SK-N-SH treated with all-trans-retinoic acid at 6 μM for 48 hours (cell line): ENCODE data around the gene ST6GALNAC3.

Source experiments
- ATAC-seq: fragments of 200-7000 bp; cut with Tn5 transposase; 3 replicates; pipeline ENCODE4 v1.9.1; 2020; ENCODE audit warnings: mild to moderate bottlenecking, moderate library complexity
- ARNTL ChIP-seq: fragments of 450-650 bp; formaldehyde crosslinking; IDR thresholded peaks from 2 replicates; pipeline ENCODE4 v1.5.0; 2020; ENCODE audit warnings: low read depth, mild to moderate bottlenecking, moderate library complexity, borderline replicate concordance
- BACH2 ChIP-seq: fragments of 250-450 bp; sonication (Bioruptor Pico); IDR thresholded peaks from 2 replicates; pipeline ENCODE4 v1.9.0; 2021; ENCODE audit warnings: mild to moderate bottlenecking, borderline replicate concordance
- CSDC2 ChIP-seq: fragments of 250-450 bp; sonication (Bioruptor Pico); IDR thresholded peaks from 2 replicates; pipeline ENCODE4 v1.5.0; 2020; ENCODE audit warnings: mild to moderate bottlenecking, moderate library complexity
- ESRRG ChIP-seq: fragments of 250-450 bp; sonication (Bioruptor Pico); IDR thresholded peaks from 2 replicates; pipeline ENCODE4 v1.6.1; 2021; ENCODE audit warnings: mild to moderate bottlenecking
- GLIS3 ChIP-seq: fragments of 250-450 bp; sonication (Bioruptor Pico); IDR thresholded peaks from 2 replicates; pipeline ENCODE4 v1.5.0; 2020; ENCODE audit warnings: mild to moderate bottlenecking, moderate library complexity
- ISL1 ChIP-seq: fragments of 250-450 bp; sonication (Bioruptor Pico); IDR thresholded peaks from 2 replicates; pipeline ENCODE4 v2.1.2; 2022; ENCODE audit warnings: mild to moderate bottlenecking, moderate library complexity
- OSR1 ChIP-seq: fragments of 250-450 bp; sonication (Bioruptor Pico); IDR thresholded peaks from 2 replicates; pipeline ENCODE4 v1.8.0; 2022; ENCODE audit warnings: moderate library complexity, mild to moderate bottlenecking, inconsistent platforms
- PPARA ChIP-seq: fragments of 250-450 bp; sonication (Bioruptor Pico); IDR thresholded peaks from 2 replicates; pipeline ENCODE4 v1.5.0; 2020; ENCODE audit warnings: mild to moderate bottlenecking, borderline replicate concordance
- RARB ChIP-seq: fragments of 250-450 bp; sonication (Bioruptor Pico); IDR thresholded peaks from 2 replicates; pipeline ENCODE4 v1.8.0; 2021; ENCODE audit warnings: mild to moderate bottlenecking, moderate library complexity
- TCF4 ChIP-seq: fragments of 250-450 bp; sonication (Bioruptor Pico); IDR thresholded peaks from 2 replicates; pipeline ENCODE4 v1.8.0; 2021; ENCODE audit warnings: mild to moderate bottlenecking, moderate library complexity, borderline replicate concordance
- TOX ChIP-seq: fragments of 250-450 bp; sonication (Bioruptor Pico); IDR thresholded peaks from 2 replicates; pipeline ENCODE4 v1.8.0; 2021; ENCODE audit warnings: mild to moderate bottlenecking, moderate library complexity, borderline replicate concordance
- ZC3H10 ChIP-seq: fragments of 250-450 bp; sonication (Bioruptor Pico); IDR thresholded peaks from 2 replicates; pipeline ENCODE4 v1.5.1; 2021; ENCODE audit warnings: mild to moderate bottlenecking, moderate library complexity
- ZFP3 ChIP-seq: fragments of 250-450 bp; sonication (Bioruptor Pico); IDR thresholded peaks from 2 replicates; pipeline ENCODE4 v1.5.0; 2020; ENCODE audit warnings: mild to moderate bottlenecking, moderate library complexity
- ZFP30 ChIP-seq: fragments of 450-650 bp; formaldehyde crosslinking; IDR thresholded peaks from 2 replicates; pipeline ENCODE4 v1.5.0; 2022; ENCODE audit warnings: mild to moderate bottlenecking, moderate library complexity
- ZNF565 ChIP-seq: fragments of 450-650 bp; formaldehyde crosslinking; conservative IDR thresholded peaks from 2 replicates; pipeline ENCODE4 v1.5.0; 2020; ENCODE audit warnings: low read depth, mild to moderate bottlenecking, moderate library complexity
- ZNF70 ChIP-seq: fragments of 450-650 bp; formaldehyde crosslinking; IDR thresholded peaks from 2 replicates; pipeline ENCODE4 v1.5.0; 2020; ENCODE audit warnings: mild to moderate bottlenecking, moderate library complexity
- ZNF8 ChIP-seq: fragments of 450-650 bp; formaldehyde crosslinking; IDR thresholded peaks from 2 replicates; pipeline ENCODE4 v1.5.0; 2020; ENCODE audit warnings: mild to moderate bottlenecking, moderate library complexity
- TF ChIP-seq, protein P1 (sequence below): fragments of 250-450 bp; sonication (Bioruptor Pico); IDR thresholded peaks from 2 replicates; pipeline ENCODE4 v1.5.1; 2020; ENCODE audit warnings: low read depth, mild to moderate bottlenecking, moderate library complexity
- TF ChIP-seq, protein P2 (sequence below): fragments of 250-450 bp; sonication (Bioruptor Pico); IDR thresholded peaks from 2 replicates; pipeline ENCODE4 v1.5.0; 2020; ENCODE audit warnings: mild to moderate bottlenecking, moderate library complexity
- TF ChIP-seq, protein P3 (sequence below): fragments of 250-450 bp; sonication (Bioruptor Pico); IDR thresholded peaks from 2 replicates; pipeline ENCODE4 v1.8.0; 2021; ENCODE audit warnings: low read depth, mild to moderate bottlenecking, moderate library complexity, borderline replicate concordance
- TF ChIP-seq, protein P4 (sequence below): fragments of 250-450 bp; sonication (Bioruptor Pico); IDR thresholded peaks from 2 replicates; pipeline ENCODE4 v1.5.1; 2021; ENCODE audit warnings: mild to moderate bottlenecking, moderate library complexity
- TF ChIP-seq, protein P5 (sequence below): fragments of 250-450 bp; sonication (Bioruptor Pico); IDR thresholded peaks from 2 replicates; pipeline ENCODE4 v1.8.0; 2020; ENCODE audit warnings: mild to moderate bottlenecking, moderate library complexity, borderline replicate concordance

Gene ST6GALNAC3

DNA sequence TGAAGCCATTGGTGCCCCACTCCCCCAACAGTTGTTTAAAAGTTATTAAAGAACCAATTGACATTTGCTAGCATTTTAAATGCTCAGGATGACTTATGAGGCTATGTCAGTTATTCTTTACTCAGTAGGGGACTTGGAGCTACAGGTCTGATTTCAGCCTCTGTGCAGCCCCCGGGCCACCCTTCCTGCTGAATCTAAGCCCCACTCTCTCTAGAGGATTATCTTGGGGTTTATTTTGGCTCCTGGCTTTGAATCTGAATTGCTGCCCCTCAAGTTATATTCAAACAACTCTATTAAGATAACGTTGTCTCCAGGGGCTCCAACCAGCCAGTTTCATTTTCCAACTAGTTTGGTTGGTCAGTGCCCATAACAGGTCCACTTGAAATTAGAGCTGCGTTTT, 135.1 kb downstream of the ST6GALNAC3 start:
- TF ChIP-seq, protein P1, sequence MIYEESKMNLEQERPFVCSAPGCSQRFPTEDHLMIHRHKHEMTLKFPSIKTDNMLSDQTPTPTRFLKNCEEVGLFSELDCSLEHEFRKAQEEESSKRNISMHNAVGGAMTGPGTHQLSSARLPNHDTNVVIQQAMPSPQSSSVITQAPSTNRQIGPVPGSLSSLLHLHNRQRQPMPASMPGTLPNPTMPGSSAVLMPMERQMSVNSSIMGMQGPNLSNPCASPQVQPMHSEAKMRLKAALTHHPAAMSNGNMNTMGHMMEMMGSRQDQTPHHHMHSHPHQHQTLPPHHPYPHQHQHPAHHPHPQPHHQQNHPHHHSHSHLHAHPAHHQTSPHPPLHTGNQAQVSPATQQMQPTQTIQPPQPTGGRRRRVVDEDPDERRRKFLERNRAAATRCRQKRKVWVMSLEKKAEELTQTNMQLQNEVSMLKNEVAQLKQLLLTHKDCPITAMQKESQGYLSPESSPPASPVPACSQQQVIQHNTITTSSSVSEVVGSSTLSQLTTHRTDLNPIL (CRISPR knock-in tag), result no peak
- TF ChIP-seq TOX, result no peak
- TF ChIP-seq OSR1 (CRISPR knock-in tag), result no peak
- no peak for TF ChIP-seq ZC3H10 (CRISPR knock-in tag)
- no peak for TF ChIP-seq TCF4 (CRISPR knock-in tag)
- TF ChIP-seq, protein P2, sequence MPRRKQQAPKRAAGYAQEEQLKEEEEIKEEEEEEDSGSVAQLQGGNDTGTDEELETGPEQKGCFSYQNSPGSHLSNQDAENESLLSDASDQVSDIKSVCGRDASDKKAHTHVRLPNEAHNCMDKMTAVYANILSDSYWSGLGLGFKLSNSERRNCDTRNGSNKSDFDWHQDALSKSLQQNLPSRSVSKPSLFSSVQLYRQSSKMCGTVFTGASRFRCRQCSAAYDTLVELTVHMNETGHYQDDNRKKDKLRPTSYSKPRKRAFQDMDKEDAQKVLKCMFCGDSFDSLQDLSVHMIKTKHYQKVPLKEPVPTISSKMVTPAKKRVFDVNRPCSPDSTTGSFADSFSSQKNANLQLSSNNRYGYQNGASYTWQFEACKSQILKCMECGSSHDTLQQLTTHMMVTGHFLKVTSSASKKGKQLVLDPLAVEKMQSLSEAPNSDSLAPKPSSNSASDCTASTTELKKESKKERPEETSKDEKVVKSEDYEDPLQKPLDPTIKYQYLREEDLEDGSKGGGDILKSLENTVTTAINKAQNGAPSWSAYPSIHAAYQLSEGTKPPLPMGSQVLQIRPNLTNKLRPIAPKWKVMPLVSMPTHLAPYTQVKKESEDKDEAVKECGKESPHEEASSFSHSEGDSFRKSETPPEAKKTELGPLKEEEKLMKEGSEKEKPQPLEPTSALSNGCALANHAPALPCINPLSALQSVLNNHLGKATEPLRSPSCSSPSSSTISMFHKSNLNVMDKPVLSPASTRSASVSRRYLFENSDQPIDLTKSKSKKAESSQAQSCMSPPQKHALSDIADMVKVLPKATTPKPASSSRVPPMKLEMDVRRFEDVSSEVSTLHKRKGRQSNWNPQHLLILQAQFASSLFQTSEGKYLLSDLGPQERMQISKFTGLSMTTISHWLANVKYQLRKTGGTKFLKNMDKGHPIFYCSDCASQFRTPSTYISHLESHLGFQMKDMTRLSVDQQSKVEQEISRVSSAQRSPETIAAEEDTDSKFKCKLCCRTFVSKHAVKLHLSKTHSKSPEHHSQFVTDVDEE (CRISPR knock-in tag), result no peak
- no peak for TF ChIP-seq ARNTL (CRISPR knock-in tag)
- TF ChIP-seq BACH2 (CRISPR knock-in tag), result no peak
- TF ChIP-seq ISL1, result no peak
- TF ChIP-seq ZNF8 (CRISPR knock-in tag), result no peak
- no peak for TF ChIP-seq ZFP30 (CRISPR knock-in tag)
- TF ChIP-seq, protein P3, sequence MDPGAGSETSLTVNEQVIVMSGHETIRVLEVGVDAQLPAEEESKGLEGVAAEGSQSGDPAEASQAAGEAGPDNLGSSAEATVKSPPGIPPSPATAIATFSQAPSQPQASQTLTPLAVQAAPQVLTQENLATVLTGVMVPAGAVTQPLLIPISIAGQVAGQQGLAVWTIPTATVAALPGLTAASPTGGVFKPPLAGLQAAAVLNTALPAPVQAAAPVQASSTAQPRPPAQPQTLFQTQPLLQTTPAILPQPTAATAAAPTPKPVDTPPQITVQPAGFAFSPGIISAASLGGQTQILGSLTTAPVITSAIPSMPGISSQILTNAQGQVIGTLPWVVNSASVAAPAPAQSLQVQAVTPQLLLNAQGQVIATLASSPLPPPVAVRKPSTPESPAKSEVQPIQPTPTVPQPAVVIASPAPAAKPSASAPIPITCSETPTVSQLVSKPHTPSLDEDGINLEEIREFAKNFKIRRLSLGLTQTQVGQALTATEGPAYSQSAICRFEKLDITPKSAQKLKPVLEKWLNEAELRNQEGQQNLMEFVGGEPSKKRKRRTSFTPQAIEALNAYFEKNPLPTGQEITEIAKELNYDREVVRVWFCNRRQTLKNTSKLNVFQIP (CRISPR knock-in tag), result no peak
- no peak for TF ChIP-seq ZFP3 (CRISPR knock-in tag)
- TF ChIP-seq PPARA, result no peak
- no peak for ATAC-seq

DNA sequence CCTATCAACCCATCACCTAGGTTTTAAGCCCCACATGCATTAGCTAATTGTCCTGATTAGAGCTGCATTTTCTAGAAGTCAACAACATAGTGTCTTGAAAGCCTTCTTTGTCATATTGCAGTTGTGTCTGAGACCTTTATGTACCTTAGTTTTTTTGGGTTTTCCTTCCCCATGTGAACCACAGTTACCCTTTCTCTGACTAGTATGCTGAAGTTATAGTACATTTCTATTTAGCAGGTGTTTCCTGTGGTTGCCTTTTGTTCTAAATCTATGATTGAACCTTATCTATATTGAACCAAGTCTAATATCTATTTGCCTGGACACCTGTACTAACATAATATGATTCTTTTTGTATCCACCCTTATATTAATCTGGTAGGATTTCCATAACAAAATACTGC, 135.6 kb downstream of the ST6GALNAC3 start:
- TF ChIP-seq ZC3H10 (CRISPR knock-in tag) (no peak), ZNF565 (CRISPR knock-in tag) (no peak), RARB (no peak), GLIS3 (CRISPR knock-in tag) (no peak), ARNTL (CRISPR knock-in tag) (no peak), PPARA (no peak), BACH2 (CRISPR knock-in tag) (no peak), ZNF70 (CRISPR knock-in tag) (no peak), CSDC2 (CRISPR knock-in tag) (no peak), ZNF8 (CRISPR knock-in tag) (no peak), OSR1 (CRISPR knock-in tag) (no peak), TCF4 (CRISPR knock-in tag) (no peak), ESRRG (CRISPR knock-in tag) (no peak)
- TF ChIP-seq, protein P4, sequence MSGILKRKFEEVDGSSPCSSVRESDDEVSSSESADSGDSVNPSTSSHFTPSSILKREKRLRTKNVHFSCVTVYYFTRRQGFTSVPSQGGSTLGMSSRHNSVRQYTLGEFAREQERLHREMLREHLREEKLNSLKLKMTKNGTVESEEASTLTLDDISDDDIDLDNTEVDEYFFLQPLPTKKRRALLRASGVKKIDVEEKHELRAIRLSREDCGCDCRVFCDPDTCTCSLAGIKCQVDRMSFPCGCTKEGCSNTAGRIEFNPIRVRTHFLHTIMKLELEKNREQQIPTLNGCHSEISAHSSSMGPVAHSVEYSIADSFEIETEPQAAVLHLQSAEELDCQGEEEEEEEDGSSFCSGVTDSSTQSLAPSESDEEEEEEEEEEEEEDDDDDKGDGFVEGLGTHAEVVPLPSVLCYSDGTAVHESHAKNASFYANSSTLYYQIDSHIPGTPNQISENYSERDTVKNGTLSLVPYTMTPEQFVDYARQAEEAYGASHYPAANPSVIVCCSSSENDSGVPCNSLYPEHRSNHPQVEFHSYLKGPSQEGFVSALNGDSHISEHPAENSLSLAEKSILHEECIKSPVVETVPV, result no peak
- TF ChIP-seq, protein P2 (CRISPR knock-in tag), result no peak
- TF ChIP-seq, protein P5, sequence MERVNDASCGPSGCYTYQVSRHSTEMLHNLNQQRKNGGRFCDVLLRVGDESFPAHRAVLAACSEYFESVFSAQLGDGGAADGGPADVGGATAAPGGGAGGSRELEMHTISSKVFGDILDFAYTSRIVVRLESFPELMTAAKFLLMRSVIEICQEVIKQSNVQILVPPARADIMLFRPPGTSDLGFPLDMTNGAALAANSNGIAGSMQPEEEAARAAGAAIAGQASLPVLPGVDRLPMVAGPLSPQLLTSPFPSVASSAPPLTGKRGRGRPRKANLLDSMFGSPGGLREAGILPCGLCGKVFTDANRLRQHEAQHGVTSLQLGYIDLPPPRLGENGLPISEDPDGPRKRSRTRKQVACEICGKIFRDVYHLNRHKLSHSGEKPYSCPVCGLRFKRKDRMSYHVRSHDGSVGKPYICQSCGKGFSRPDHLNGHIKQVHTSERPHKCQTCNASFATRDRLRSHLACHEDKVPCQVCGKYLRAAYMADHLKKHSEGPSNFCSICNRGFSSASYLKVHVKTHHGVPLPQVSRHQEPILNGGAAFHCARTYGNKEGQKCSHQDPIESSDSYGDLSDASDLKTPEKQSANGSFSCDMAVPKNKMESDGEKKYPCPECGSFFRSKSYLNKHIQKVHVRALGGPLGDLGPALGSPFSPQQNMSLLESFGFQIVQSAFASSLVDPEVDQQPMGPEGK (CRISPR knock-in tag), result no peak
- TF ChIP-seq, protein P3 (CRISPR knock-in tag), result no peak
- TF ChIP-seq, protein P1 (CRISPR knock-in tag), result no peak
- TF ChIP-seq, all 23 proteins: peak for 0
- no peak for ATAC-seq
